Liver (tissue), 9 donors: Measurements from ENCODE around the gene FAM89B. TPM values are rescaled to one million over a fixed set of nuclear protein-coding genes. Genes with fewer than 3 reads are reported as not detected.

Source experiments
- DNase-seq: peaks from one replicate; pipeline ENCODE4 v3.0.0-alpha.2; 2017; ENCODE audit warnings: low spot score
- H3K27ac ChIP-seq, 2 donors: one replicate each; pipeline ENCODE4 v1.7.0; 2013; ENCODE audit warnings: inconsistent platforms in 2 of 2, low read length in 2 of 2, control low read depth in 1 of 2, low read depth in 1 of 2, mild to moderate bottlenecking in 1 of 2
- H3K27me3 ChIP-seq, 4 donors: one replicate each; pipeline versions ENCODE4 v1.6.1 to v1.7.0; 2013; ENCODE audit warnings: low read length in 3 of 4, inconsistent platforms in 1 of 4, mild to moderate bottlenecking in 1 of 4, moderate library complexity in 1 of 4; ENCODE audit not compliant: control insufficient read depth in 4 of 4, insufficient read depth in 4 of 4
- H3K36me3 ChIP-seq, 4 donors: one replicate each; pipeline versions ENCODE4 v1.6.1 to v1.7.0; 2013; ENCODE audit warnings: low read length in 3 of 4, mild to moderate bottlenecking in 3 of 4, low read depth in 1 of 4, moderate library complexity in 1 of 4; ENCODE audit not compliant: control insufficient read depth in 4 of 4, insufficient read depth in 3 of 4
- H3K4me1 ChIP-seq, 4 donors: one replicate each; pipeline versions ENCODE4 v1.6.1 to v1.7.0; 2013; ENCODE audit warnings: low read length in 3 of 4, mild to moderate bottlenecking in 3 of 4, moderate library complexity in 1 of 4; ENCODE audit not compliant: control insufficient read depth in 4 of 4, insufficient read depth in 4 of 4
- H3K4me3 ChIP-seq, 3 donors: one replicate each; pipeline versions ENCODE4 v1.6.1 to v1.7.0; 2013; ENCODE audit warnings: low read length in 3 of 3, control low read depth in 1 of 3, low read depth in 1 of 3, mild to moderate bottlenecking in 1 of 3
- H3K9ac ChIP-seq, 2 donors: one replicate each; pipeline ENCODE4 v1.7.0; 2013; ENCODE audit warnings: low read length in 2 of 2, mild to moderate bottlenecking in 2 of 2, moderate library complexity in 2 of 2, control low read depth in 1 of 2, low read depth in 1 of 2
- H3K9me3 ChIP-seq, 4 donors: one replicate each; pipeline versions ENCODE4 v1.6.1 to v1.7.0; 2013; ENCODE audit warnings: low read length in 3 of 4; ENCODE audit not compliant: control insufficient read depth in 4 of 4
- EGR1 ChIP-seq, 2 donors: IDR thresholded peaks; 2 replicates each; pipeline ENCODE4 v1.6.1; 2016 to 2018; ENCODE audit warnings: antibody characterized with exemption in 2 of 2, low read depth in 2 of 2
- FOXA1 ChIP-seq: IDR thresholded peaks from 2 replicates; pipeline ENCODE4 v1.6.1; 2016; ENCODE audit warnings: antibody characterized with exemption
- FOXA2 ChIP-seq: IDR thresholded peaks from 2 replicates; pipeline ENCODE4 v1.6.1; 2016; ENCODE audit warnings: antibody characterized with exemption
- GABPA ChIP-seq, 2 donors: IDR thresholded peaks in 1 of 2; conservative IDR thresholded peaks in 1 of 2; 2 replicates each; pipeline ENCODE4 v1.6.1; 2016; ENCODE audit warnings: antibody characterized with exemption in 2 of 2, mild to moderate bottlenecking in 1 of 2, moderate library complexity in 1 of 2
- HNF4A ChIP-seq, 2 donors: conservative IDR thresholded peaks; 2 replicates each; pipeline ENCODE4 v1.6.1; 2016; ENCODE audit warnings: antibody characterized with exemption in 2 of 2, mild to moderate bottlenecking in 2 of 2
- HNF4G ChIP-seq: IDR thresholded peaks from 2 replicates; pipeline ENCODE4 v1.6.1; 2016; ENCODE audit warnings: antibody characterized with exemption
- JUND ChIP-seq, 2 donors: IDR thresholded peaks; 2 replicates each; pipeline ENCODE4 v1.6.1; 2016; ENCODE audit warnings: antibody characterized with exemption in 2 of 2
- MAX ChIP-seq: IDR thresholded peaks from 2 replicates; pipeline ENCODE4 v1.6.1; 2016; ENCODE audit warnings: antibody characterized with exemption
- NR2F2 ChIP-seq: IDR thresholded peaks from 2 replicates; pipeline ENCODE4 v1.6.1; 2016; ENCODE audit warnings: antibody characterized with exemption
- RAD21 ChIP-seq, 2 donors: IDR thresholded peaks; 2 replicates each; pipeline ENCODE4 v1.6.1; 2016; ENCODE audit warnings: antibody characterized with exemption in 2 of 2, mild to moderate bottlenecking in 2 of 2
- REST ChIP-seq: IDR thresholded peaks from 2 replicates; pipeline ENCODE4 v1.6.1; 2016; ENCODE audit warnings: antibody characterized with exemption, mild to moderate bottlenecking
- RXRA ChIP-seq, 2 donors: IDR thresholded peaks; 2 replicates each; pipeline ENCODE4 v1.6.1; 2017 to 2018; ENCODE audit warnings: antibody characterized with exemption in 2 of 2, mild to moderate bottlenecking in 1 of 2
- SP1 ChIP-seq: IDR thresholded peaks from 2 replicates; pipeline ENCODE4 v1.6.1; 2018; ENCODE audit warnings: antibody characterized with exemption, mild to moderate bottlenecking
- TAF1 ChIP-seq: conservative IDR thresholded peaks from 2 replicates; pipeline ENCODE4 v1.6.1; 2016; ENCODE audit warnings: antibody characterized with exemption, mild to moderate bottlenecking
- YY1 ChIP-seq: IDR thresholded peaks from 2 replicates; pipeline ENCODE4 v1.6.1; 2016; ENCODE audit warnings: antibody characterized with exemption, mild to moderate bottlenecking
- ZBTB33 ChIP-seq: IDR thresholded peaks from 2 replicates; pipeline ENCODE4 v1.6.1; 2016; ENCODE audit warnings: antibody characterized with exemption
- WGBS: extraction: QIAGEN DNeasy Blood & Tissue Kit; methylation state at CpG from one replicate; pipeline ENCODE4 v1.1.7; 2013; 5-methylcytosine and 5-hydroxymethylcytosine counted together
- polyA plus RNA-seq, 2 donors: library from polyadenylated mRNA; stranded (reverse) in 1 of 2; unstranded in 1 of 2; fragments of 200-250 nt in 1 of 2; fragments of >200 nt in 1 of 2; fragmentation: Nextera tagmentation in 1 of 2; extraction: Ambion mirVana in 1 of 2; gene quantifications; one replicate each; pipeline versions ENCODE4 v1.2.1 to v1.2.3, GENCODE V29; 2013 to 2015
- total RNA-seq, 2 donors: library from RNA; depleted of rRNA; stranded (reverse); fragments of >200 nt; gene quantifications; one replicate each; pipeline ENCODE4 v1.2.3, GENCODE V29; 2014
- TF ChIP-seq, protein P1 (sequence below): IDR thresholded peaks from 2 replicates; pipeline ENCODE4 v1.6.1; 2016; ENCODE audit warnings: antibody characterized with exemption
- TF ChIP-seq, protein P2 (sequence below): fragments of 150-350 bp; IDR thresholded peaks from 2 replicates; pipeline ENCODE4 v1.5.1; 2017; ENCODE audit warnings: improper control_type of control experiment, low read depth, low read length; ENCODE audit not compliant: missing input control
- donor health status: healthy.
- donor health status: healthy.
- donor health status: healthy.
- donor health status: healthy.
- donor health status: healthy.

FAM89B gene
- total and polyA plus RNA-seq, 4 donors: 4.7 to 16.7 (median 9.5) TPM

GRCh38 chr11:65577756-65578109, 5.4 kb downstream of the FAM89B start:
- H3K4me3 ChIP-seq: no peak overlapping the region
- DNase-seq: no peak
- H3K9me3 ChIP-seq: no peaks in the 10 kb centered on the region
- TF ChIP-seq SP1 (no peak), JUND (IDR thresholded peaks at IDR 0.05) (no peak), GABPA (IDR thresholded peaks at IDR 0.05 in 1 of 2, conservative IDR thresholded peaks at IDR 0.05 in 1 of 2) (no peak), HNF4A (conservative IDR thresholded peaks at IDR 0.05) (no peak), REST (no peak), HNF4G (no peak), YY1 (no peak), FOXA2 (no peak), TAF1 (no peak), ZBTB33 (no peak), EGR1 (IDR thresholded peaks at IDR 0.05; ENCODE audit: low read depth in 2 of 2) (no peak), RXRA (IDR thresholded peaks at IDR 0.05) (no peak), MAX (no peak), NR2F2 (no peak), FOXA1 (no peak), RAD21 (IDR thresholded peaks at IDR 0.05) (no peak)
- TF ChIP-seq, protein P1, sequence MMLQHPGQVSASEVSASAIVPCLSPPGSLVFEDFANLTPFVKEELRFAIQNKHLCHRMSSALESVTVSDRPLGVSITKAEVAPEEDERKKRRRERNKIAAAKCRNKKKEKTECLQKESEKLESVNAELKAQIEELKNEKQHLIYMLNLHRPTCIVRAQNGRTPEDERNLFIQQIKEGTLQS: no peak
- TF ChIP-seq, protein P2, sequence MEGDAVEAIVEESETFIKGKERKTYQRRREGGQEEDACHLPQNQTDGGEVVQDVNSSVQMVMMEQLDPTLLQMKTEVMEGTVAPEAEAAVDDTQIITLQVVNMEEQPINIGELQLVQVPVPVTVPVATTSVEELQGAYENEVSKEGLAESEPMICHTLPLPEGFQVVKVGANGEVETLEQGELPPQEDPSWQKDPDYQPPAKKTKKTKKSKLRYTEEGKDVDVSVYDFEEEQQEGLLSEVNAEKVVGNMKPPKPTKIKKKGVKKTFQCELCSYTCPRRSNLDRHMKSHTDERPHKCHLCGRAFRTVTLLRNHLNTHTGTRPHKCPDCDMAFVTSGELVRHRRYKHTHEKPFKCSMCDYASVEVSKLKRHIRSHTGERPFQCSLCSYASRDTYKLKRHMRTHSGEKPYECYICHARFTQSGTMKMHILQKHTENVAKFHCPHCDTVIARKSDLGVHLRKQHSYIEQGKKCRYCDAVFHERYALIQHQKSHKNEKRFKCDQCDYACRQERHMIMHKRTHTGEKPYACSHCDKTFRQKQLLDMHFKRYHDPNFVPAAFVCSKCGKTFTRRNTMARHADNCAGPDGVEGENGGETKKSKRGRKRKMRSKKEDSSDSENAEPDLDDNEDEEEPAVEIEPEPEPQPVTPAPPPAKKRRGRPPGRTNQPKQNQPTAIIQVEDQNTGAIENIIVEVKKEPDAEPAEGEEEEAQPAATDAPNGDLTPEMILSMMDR: no peak
- H3K27me3 ChIP-seq: no peaks in the 10 kb centered on the region
- peaks cover 17 to 44% (median 31%) of the 10 kb centered on the region in 4 donors for H3K4me1 ChIP-seq
- H3K9ac ChIP-seq: no peak overlapping the region
- WGBS: 66% methylated on average over 8 of the region's 8 CpGs
- peaks cover 0 to 7% (median 1%) of the 10 kb centered on the region in 4 donors for H3K36me3 ChIP-seq
- H3K27ac ChIP-seq: peak overlapping the region in 1 of 2 donors; percentile 9
